IMR-90 (cell line): ENCODE measurements around the gene LIPI. TPM values are rescaled to one million over a fixed set of nuclear protein-coding genes. Genes with fewer than 3 reads are reported as not detected.

Experiments used
- ATAC-seq: fragments of 200-7000 bp; cut with Tn5 transposase; 2 replicates; pipeline ENCODE4 v1.9.1; 2020; ENCODE audit warnings: low read depth, mild to moderate bottlenecking, moderate library complexity
- BruUV-seq: library from RNA; stranded (reverse); fragments of 400-500 nt; replicated peaks from 2 replicates; lab custom pipeline; 2021; lab: Mats Ljungman, UMichigan
- CTCF ChIA-PET: fragments of 300-600 bp; formaldehyde crosslinking; extraction: SDS; loops from one replicate; lab custom pipeline; 2021; ENCODE audit warnings: antibody characterized with exemption; lab: Yijun Ruan, JAX
- POLR2A ChIA-PET: fragments of 300-600 bp; sonication (Branson Sonifier 250); formaldehyde crosslinking; loops from one replicate; lab custom pipeline; 2022; ENCODE audit warnings: antibody characterized with exemption; ENCODE audit not compliant: unreplicated experiment; lab: Charles Lee
- DNase-seq: peaks from one replicate; pipeline ENCODE4 v3.0.0; 2013
- H2AFZ ChIP-seq: replicated peaks from 2 replicates; pipeline ENCODE3; 2013; ENCODE audit warnings: low read length, mild to moderate bottlenecking; ENCODE audit not compliant: poor library complexity
- H2AK5ac ChIP-seq: 2 replicates; pipeline ENCODE4 v1.6.1; 2013; ENCODE audit warnings: low read depth, low read length, inconsistent platforms
- H2AK9ac ChIP-seq: replicated peaks from 2 replicates; pipeline ENCODE3; 2013; ENCODE audit warnings: mild to moderate bottlenecking, low read depth, low read length, moderate library complexity; ENCODE audit not compliant: poor library complexity
- H2BK120ac ChIP-seq: 2 replicates; pipeline ENCODE4 v1.6.1; 2013; ENCODE audit warnings: low read depth, low read length, inconsistent platforms
- H2BK15ac ChIP-seq: 3 replicates; pipeline ENCODE4 v1.6.1; 2013; ENCODE audit warnings: low read depth, low read length, inconsistent platforms
- H2BK20ac ChIP-seq: 2 replicates; pipeline ENCODE4 v1.6.1; 2013; ENCODE audit warnings: low read depth, mild to moderate bottlenecking, inconsistent platforms, low read length, moderate library complexity
- H2BK5ac ChIP-seq: 2 replicates; pipeline ENCODE4 v1.6.1; 2013; ENCODE audit warnings: mild to moderate bottlenecking, low read depth, low read length, inconsistent platforms; ENCODE audit not compliant: poor library complexity, severe bottlenecking
- H3K14ac ChIP-seq: replicated peaks from 2 replicates; pipeline ENCODE4 v1.6.1; 2013; ENCODE audit warnings: low read depth, low read length, inconsistent platforms
- H3K18ac ChIP-seq: 2 replicates; pipeline ENCODE4 v1.6.1; 2013; ENCODE audit warnings: low read depth, low read length, control low read depth
- H3K23ac ChIP-seq: 2 replicates; pipeline ENCODE4 v1.6.1; 2013; ENCODE audit warnings: low read depth, low read length, inconsistent platforms
- H3K27ac ChIP-seq: 2 replicates; pipeline ENCODE4 v1.5.1; 2013; ENCODE audit warnings: mild to moderate bottlenecking, control low read depth, low read length; ENCODE audit not compliant: insufficient read depth
- H3K27me3 ChIP-seq: 2 replicates; pipeline ENCODE4 v1.6.1; 2013; ENCODE audit warnings: low read length; ENCODE audit not compliant: control insufficient read depth, insufficient read depth
- H3K36me3 ChIP-seq: 2 replicates; pipeline ENCODE4 v1.6.1; 2013; ENCODE audit warnings: low read length, mixed read lengths; ENCODE audit not compliant: control insufficient read depth, insufficient read depth
- H3K4ac ChIP-seq: 2 replicates; pipeline ENCODE4 v1.6.1; 2013; ENCODE audit warnings: low read depth, low read length, inconsistent platforms
- H3K4me1 ChIP-seq: 2 replicates; pipeline ENCODE4 v1.6.1; 2013; ENCODE audit warnings: low read length, mixed read lengths; ENCODE audit not compliant: control insufficient read depth, insufficient read depth
- H3K4me2 ChIP-seq: 2 replicates; pipeline ENCODE4 v1.6.1; 2013; ENCODE audit warnings: low read depth, mild to moderate bottlenecking, control low read depth, low read length, moderate library complexity
- H3K4me3 ChIP-seq: 2 replicates; pipeline ENCODE4 v1.5.1; 2013; ENCODE audit warnings: low read depth, mild to moderate bottlenecking, control low read depth, low read length, moderate library complexity; ENCODE audit not compliant: insufficient read depth
- H3K56ac ChIP-seq: 2 replicates; pipeline ENCODE4 v1.6.1; 2013; ENCODE audit warnings: low read length, inconsistent platforms; ENCODE audit not compliant: insufficient read depth; ENCODE audit errors: extremely low read depth
- H3K79me1 ChIP-seq, 2 experiments: 2 replicates each; pipeline ENCODE4 v1.6.1; 2013; ENCODE audit warnings: low read length in 2 of 2, inconsistent platforms in 1 of 2, low read depth in 1 of 2
- H3K9ac ChIP-seq: 2 replicates; pipeline ENCODE4 v1.6.1; 2013; ENCODE audit warnings: low read depth, low read length, control low read depth
- H3K9me1 ChIP-seq: 2 replicates; pipeline ENCODE4 v1.6.1; 2013; ENCODE audit warnings: low read length, inconsistent platforms; ENCODE audit not compliant: insufficient read depth
- H3K9me3 ChIP-seq: 2 replicates; pipeline ENCODE4 v1.6.1; 2013; ENCODE audit warnings: low read length; ENCODE audit not compliant: control insufficient read depth, insufficient read depth
- H4K20me1 ChIP-seq: 2 replicates; pipeline ENCODE4 v1.6.1; 2013; ENCODE audit warnings: low read length, inconsistent platforms; ENCODE audit not compliant: insufficient read depth
- H4K5ac ChIP-seq: 2 replicates; pipeline ENCODE4 v1.6.1; 2013; ENCODE audit warnings: mild to moderate bottlenecking, low read depth, low read length, control low read depth
- H4K8ac ChIP-seq, 2 experiments: 2 replicates each; pipeline ENCODE4 v1.6.1; 2013; ENCODE audit warnings: low read depth in 2 of 2, low read length in 2 of 2, control low read depth in 1 of 2, inconsistent platforms in 1 of 2
- H4K91ac ChIP-seq: 2 replicates; pipeline ENCODE4 v1.6.1; 2013; ENCODE audit warnings: low read depth, low read length, inconsistent platforms; ENCODE audit not compliant: insufficient read depth
- BHLHE40 ChIP-seq: fragments of 150-350 bp; IDR thresholded peaks from 2 replicates; pipeline ENCODE4 v1.6.1; 2016; ENCODE audit warnings: mild to moderate bottlenecking, low read depth, low read length
- CEBPB ChIP-seq: IDR thresholded peaks from 2 replicates; pipeline ENCODE4 v1.6.1; 2012; ENCODE audit warnings: low read depth, low read length, improper control_type of control experiment
- CHD1 ChIP-seq: IDR thresholded peaks from 2 replicates; pipeline ENCODE4 v1.6.1; 2012; ENCODE audit warnings: low read depth, low read length, improper control_type of control experiment
- CTCF ChIP-seq: conservative IDR thresholded peaks from 2 replicates; pipeline ENCODE4 v1.5.1; 2012; ENCODE audit warnings: mild to moderate bottlenecking, low read depth, low read length, improper control_type of control experiment
- ELK1 ChIP-seq: fragments of 150-350 bp; IDR thresholded peaks from 2 replicates; pipeline ENCODE4 v1.6.1; 2016; ENCODE audit warnings: low read depth, mild to moderate bottlenecking, low read length, moderate library complexity, borderline replicate concordance
- FOS ChIP-seq: fragments of 150-350 bp; IDR thresholded peaks from 2 replicates; pipeline ENCODE4 v1.6.1; 2016; ENCODE audit warnings: low read depth, low read length
- MAFK ChIP-seq: IDR thresholded peaks from 2 replicates; pipeline ENCODE4 v1.6.1; 2012; ENCODE audit warnings: low read depth, low read length, improper control_type of control experiment
- MAZ ChIP-seq: IDR thresholded peaks from 2 replicates; pipeline ENCODE4 v1.6.1; 2012; ENCODE audit warnings: low read depth, mild to moderate bottlenecking, low read length, improper control_type of control experiment, moderate library complexity, borderline replicate concordance
- MXI1 ChIP-seq: IDR thresholded peaks from 2 replicates; pipeline ENCODE4 v1.6.1; 2012; ENCODE audit warnings: low read depth, mild to moderate bottlenecking, low read length, moderate library complexity, borderline replicate concordance
- NFE2L2 ChIP-seq: fragments of 150-350 bp; IDR thresholded peaks from 2 replicates; pipeline ENCODE4 v1.6.1; 2016; ENCODE audit warnings: low read depth, mild to moderate bottlenecking, low read length
- POLR2A ChIP-seq: IDR thresholded peaks from 2 replicates; pipeline ENCODE4 v1.6.1; 2012; ENCODE audit warnings: mild to moderate bottlenecking, low read depth, low read length
- RAD21 ChIP-seq: IDR thresholded peaks from 2 replicates; pipeline ENCODE4 v1.6.1; 2012; ENCODE audit warnings: low read length, improper control_type of control experiment
- RCOR1 ChIP-seq: IDR thresholded peaks from 2 replicates; pipeline ENCODE4 v1.6.1; 2012; ENCODE audit warnings: mild to moderate bottlenecking, low read length, improper control_type of control experiment; ENCODE audit not compliant: insufficient replicate concordance
- RFX5 ChIP-seq: IDR thresholded peaks from 2 replicates; pipeline ENCODE4 v1.8.0; 2012; ENCODE audit warnings: low read depth, mild to moderate bottlenecking, low read length, moderate library complexity
- SMC3 ChIP-seq: fragments of 150-350 bp; IDR thresholded peaks from 2 replicates; pipeline ENCODE4 v1.6.1; 2016; ENCODE audit warnings: low read depth, mild to moderate bottlenecking, antibody characterized with exemption, low read length, moderate library complexity
- USF2 ChIP-seq: fragments of 150-350 bp; IDR thresholded peaks from 2 replicates; pipeline ENCODE4 v1.6.1; 2017; ENCODE audit warnings: mild to moderate bottlenecking, antibody characterized with exemption, low read length, low read depth
- WGBS, 2 experiments: methylation state at CpG; one replicate each; pipeline versions ENCODE4 v1.1.5 to v1.1.7; 2013; ENCODE audit warnings: missing lambda C conversion rate in 2 of 2; ENCODE audit not compliant: insufficient read length in 1 of 2; ENCODE audit errors: extremely low coverage in 2 of 2; 5-methylcytosine and 5-hydroxymethylcytosine counted together
- dilution Hi-C: fragments of 300-500 bp; cut with HindIII; formaldehyde crosslinking; loops from one replicate; pipeline ENCODE4 v1.14.3; 2018; ENCODE audit warnings: low sequenced_read_pairs; ENCODE audit not compliant: unreplicated experiment
- in situ Hi-C: fragments of 300-500 bp; cut with MboI; formaldehyde crosslinking; loops from 3 replicates; pipeline ENCODE4 v1.14.3; 2019; ENCODE audit warnings: low sequenced_read_pairs, inconsistent platforms, mixed read lengths
- intact Hi-C: fragments of 100-400 bp; cut with micrococcal nuclease; formaldehyde crosslinking; loops from 2 replicates; pipeline ENCODE4 v1.10.0; 2022
- polyA plus RNA-seq, 3 experiments: library from polyadenylated mRNA; depleted of rRNA; stranded (reverse); fragments of >200 nt; gene quantifications; 2 replicates each; pipeline ENCODE4 v1.2.3, GENCODE V29; 2012; ENCODE audit warnings: low replicate concordance in 1 of 3
- total RNA-seq: library from RNA; depleted of rRNA; stranded (reverse); fragments of >200 nt; gene quantifications from 2 replicates; pipeline ENCODE4 v1.2.3, GENCODE V29; 2012

LIPI gene
- total and polyA plus RNA-seq, 2 of the 4 experiments (the other 2 are of a cell fraction): not detected

- no peak overlapping the region for H2AFZ ChIP-seq
- no peak overlapping the region for H3K4me2 ChIP-seq
- H2BK15ac ChIP-seq: no peak overlapping the region
- no peak overlapping the region for H2AK9ac ChIP-seq
- no peak overlapping the region for H2BK5ac ChIP-seq
- H4K8ac ChIP-seq: no peak overlapping the region
- no TSS peak for BruUV-seq
- no peak overlapping the region for H3K23ac ChIP-seq
- no peak overlapping the region for H3K4me3 ChIP-seq
- no CpG with 5 or more reads among the region's 2 CpGs for WGBS, 2 experiments
- H3K36me3 ChIP-seq: no peaks in the 10 kb centered on the region
- no peaks in the 10 kb centered on the region for H3K9me1 ChIP-seq
- no peaks in the 10 kb centered on the region for H3K4me1 ChIP-seq
- no peak overlapping the region for H2AK5ac ChIP-seq
- H4K5ac ChIP-seq: no peak overlapping the region
- H3K79me1 ChIP-seq: no peaks in the 10 kb centered on the region
- ATAC-seq (no peak), DNase-seq (no peak)
- H4K20me1 ChIP-seq: no peaks in the 10 kb centered on the region
- H4K91ac ChIP-seq: no peak overlapping the region
- ChIA-PET CTCF (no interaction called here), POLR2A (no interaction called here)
- H3K27me3 ChIP-seq: no peaks in the 10 kb centered on the region
- no peak overlapping the region for H3K14ac ChIP-seq
- H3K9ac ChIP-seq: no peak overlapping the region
- H3K4ac ChIP-seq: no peak overlapping the region
- H2BK120ac ChIP-seq: no peak overlapping the region
- H3K9me3 ChIP-seq: no peaks in the 10 kb centered on the region
- no peak overlapping the region for H2BK20ac ChIP-seq
- H3K56ac ChIP-seq: no peak overlapping the region
- no peak for TF ChIP-seq CHD1
- TF ChIP-seq MAFK: no peak
- no peak for TF ChIP-seq FOS
- TF ChIP-seq BHLHE40: no peak
- no peak for TF ChIP-seq CEBPB
- no peak for TF ChIP-seq MXI1
- no peak for TF ChIP-seq RCOR1
- no peak for TF ChIP-seq RFX5
- no peak for TF ChIP-seq NFE2L2
- TF ChIP-seq MAZ: no peak
- TF ChIP-seq USF2: no peak
- no peak for TF ChIP-seq POLR2A
- TF ChIP-seq ELK1: no peak
- no peak for TF ChIP-seq SMC3
- no peak for TF ChIP-seq RAD21
- TF ChIP-seq CTCF: no peak
- in situ Hi-C loops: no loop called here
- dilution Hi-C loops: no loop called here
- no peak overlapping the region for H3K27ac ChIP-seq
- H3K18ac ChIP-seq: no peak overlapping the region
- intact Hi-C loops: no loop called here
Measured at GRCh38 chr21:14239281-14239680, 28.5 kb upstream of the LIPI start.
